Activated CD4-positive, alpha-beta memory T cell treated with anti-CD3 and anti-CD28 coated beads for 36 hours (primary cell): ENCODE measurements around the gene GNL2. TPM values are rescaled to one million over a fixed set of nuclear protein-coding genes. Genes with fewer than 3 reads are reported as not detected.
"Not testable (repeated sequence)": the region's sequence is repeated elsewhere in the genome, so short reads cannot be mapped to it uniquely, and the experiment has no call there.

Experiments used
- CTCF ChIA-PET: fragments of 350-600 bp; sonication (Branson Sonifier 250); formaldehyde crosslinking; loops from one replicate; lab custom pipeline; 2021; ENCODE audit warnings: antibody characterized with exemption, inconsistent platforms; lab: Charles Lee
- POLR2A ChIA-PET: fragments of 350-600 bp; sonication (Branson Sonifier 250); formaldehyde crosslinking; loops from one replicate; lab custom pipeline; 2021; ENCODE audit warnings: antibody characterized with exemption; lab: Charles Lee
- DNase-seq: peaks from one replicate; pipeline ENCODE4 v3.0.0-alpha.2; 2020
- H3K27ac Mint-ChIP-seq: one replicate; pipeline ENCODE4 v1.8.0; 2021; ENCODE audit warnings: mixed read lengths
- H3K27me3 Mint-ChIP-seq: one replicate; pipeline ENCODE4 v1.8.0; 2021; ENCODE audit warnings: mixed read lengths
- H3K36me3 Mint-ChIP-seq: one replicate; pipeline ENCODE4 v1.8.0; 2021; ENCODE audit warnings: mixed read lengths
- H3K4me1 Mint-ChIP-seq: one replicate; pipeline ENCODE4 v1.8.0; 2021; ENCODE audit warnings: low read depth, mixed read lengths
- H3K4me3 Mint-ChIP-seq: one replicate; pipeline ENCODE4 v1.8.0; 2021; ENCODE audit warnings: mild to moderate bottlenecking, mixed read lengths
- H3K9me3 Mint-ChIP-seq: one replicate; pipeline ENCODE4 v1.8.0; 2021; ENCODE audit warnings: mixed read lengths
- intact Hi-C: fragments of 100-400 bp; cut with micrococcal nuclease; formaldehyde crosslinking; loops from one replicate; pipeline ENCODE4 v1.15.1; 2023
- total RNA-seq, 2 experiments: library from RNA; stranded (reverse); gene quantifications; one replicate each; pipeline ENCODE4 v1.2.3, GENCODE V29; 2021

Gene GNL2
- total RNA-seq, 2 experiments from 2014 or later: 70.7 to 71.2 TPM

- CTCF ChIA-PET: no interaction called here
Measured at GRCh38 chr1:37570528-37571334, 25.0 kb downstream of the GNL2 start.

GRCh38 chr1:37567023-37567422, 28.7 kb downstream of the GNL2 start:
- no peak overlapping the region for H3K27ac Mint-ChIP-seq
- peaks cover 19% of the 10 kb centered on the region for H3K4me1 Mint-ChIP-seq
- no peak for DNase-seq
- H3K9me3 Mint-ChIP-seq: no peaks in the 10 kb centered on the region
- POLR2A ChIA-PET: no interaction called here
- peaks cover 57% of the 10 kb centered on the region for H3K36me3 Mint-ChIP-seq
- CTCF ChIA-PET: interaction anchor here (0.6 to 0.9 kb wide), 2 partner anchors 36 to 1275 kb away, joined by 3 read pairs; no protein-coding TSS in a partner anchor
- H3K27me3 Mint-ChIP-seq: no peaks in the 10 kb centered on the region
- H3K4me3 Mint-ChIP-seq: no peak overlapping the region
- intact Hi-C loops: no loop called here

More at GRCh38 chr1:37570528-37571334, 25.0 kb downstream of the GNL2 start:
- Mint-ChIP-seq H3K27me3 (no peaks in the 10 kb centered on the region), H3K4me3 (no peak overlapping the region), H3K9me3 (no peaks in the 10 kb centered on the region), H3K27ac (peak overlapping the region; percentile 44), H3K36me3 (peaks cover 83% of the 10 kb centered on the region), H3K4me1 (peaks cover 42% of the 10 kb centered on the region)
- intact Hi-C loops: no loop called here
- POLR2A ChIA-PET: no interaction called here
- DNase-seq: no peak

GRCh38 chr1:37564892-37565291, 30.8 kb downstream of the GNL2 start:
- Mint-ChIP-seq H3K4me3 (no peak overlapping the region), H3K9me3 (no peaks in the 10 kb centered on the region), H3K36me3 (peaks cover 39% of the 10 kb centered on the region), H3K27ac (peak overlapping the region; percentile 30), H3K4me1 (peaks cover 2% of the 10 kb centered on the region), H3K27me3 (no peaks in the 10 kb centered on the region)
- ChIA-PET POLR2A (no interaction called here), CTCF (interaction anchor here (0.9 to 4.6 kb wide), 3 partner anchors 39 to 145 kb away, joined by 3 to 35 read pairs (median 6); no protein-coding TSS in a partner anchor)
- intact Hi-C loops: no loop called here
- DNase-seq: no peak

GRCh38 chr1:37562984-37563383, 32.8 kb downstream of the GNL2 start:
- H3K36me3 Mint-ChIP-seq: peaks cover 21% of the 10 kb centered on the region
- H3K27ac Mint-ChIP-seq: no peak overlapping the region
- no peak for DNase-seq
- H3K4me1 Mint-ChIP-seq: no peaks in the 10 kb centered on the region
- CTCF ChIA-PET: interaction anchor here (0.6 to 4.6 kb wide), 7 partner anchors 9 to 126 kb away, joined by 3 to 35 read pairs (median 5); no protein-coding TSS in a partner anchor
- intact Hi-C loops: no loop called here
- no peaks in the 10 kb centered on the region for H3K27me3 Mint-ChIP-seq
- no peak overlapping the region for H3K4me3 Mint-ChIP-seq
- H3K9me3 Mint-ChIP-seq: no peaks in the 10 kb centered on the region
- POLR2A ChIA-PET: no interaction called here

DNA sequence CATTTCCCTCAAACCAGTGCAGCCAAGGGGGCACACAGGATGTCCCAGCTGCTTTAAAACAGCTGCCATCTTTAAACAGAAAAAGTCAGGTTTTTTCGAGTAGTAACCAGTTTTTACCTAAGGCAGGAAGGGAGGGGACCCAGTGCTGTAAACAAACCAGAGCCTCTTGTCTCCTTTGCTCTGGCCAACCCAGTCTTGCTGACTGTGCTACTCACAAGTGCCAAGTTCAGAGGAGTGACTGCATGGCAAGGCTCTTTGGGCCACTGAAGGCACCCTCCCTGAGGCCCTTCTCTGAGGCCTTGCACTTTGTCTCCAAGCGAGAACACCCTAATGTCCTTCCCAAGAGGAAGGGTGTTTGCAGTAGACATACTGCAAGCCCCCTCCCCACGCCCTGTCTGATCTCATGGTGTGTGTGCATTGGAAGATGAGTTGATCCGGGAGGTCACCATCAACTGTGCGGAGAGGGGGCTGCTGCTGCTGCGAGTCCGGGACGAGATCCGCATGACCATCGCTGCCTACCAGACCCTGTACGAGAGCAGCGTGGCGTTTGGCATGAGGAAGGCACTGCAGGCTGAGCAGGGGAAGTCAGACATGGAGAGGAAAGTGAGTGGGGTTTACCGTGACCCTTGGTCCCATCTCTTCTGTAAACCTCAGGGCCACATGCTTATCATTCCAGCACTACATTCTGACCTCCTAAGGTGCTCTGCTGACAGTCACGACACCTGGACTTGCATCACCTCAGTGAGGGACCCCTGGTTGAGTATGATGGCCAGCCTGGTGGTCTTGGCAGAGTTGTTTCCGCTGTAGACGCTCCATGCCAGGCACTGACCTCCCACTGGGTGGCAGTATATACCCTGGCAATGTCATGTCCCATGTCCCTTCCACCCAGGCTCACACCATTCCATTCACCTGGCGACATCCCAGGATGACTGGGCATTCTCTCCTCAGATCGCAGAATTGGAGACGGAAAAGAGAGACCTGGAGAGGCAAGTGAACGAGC, 34.3 kb downstream of the GNL2 start:
- CTCF ChIA-PET: interaction anchor here (0.8 to 4.6 kb wide), 7 partner anchors 10 to 127 kb away, joined by 3 to 35 read pairs (median 5); no protein-coding TSS in a partner anchor

DNA sequence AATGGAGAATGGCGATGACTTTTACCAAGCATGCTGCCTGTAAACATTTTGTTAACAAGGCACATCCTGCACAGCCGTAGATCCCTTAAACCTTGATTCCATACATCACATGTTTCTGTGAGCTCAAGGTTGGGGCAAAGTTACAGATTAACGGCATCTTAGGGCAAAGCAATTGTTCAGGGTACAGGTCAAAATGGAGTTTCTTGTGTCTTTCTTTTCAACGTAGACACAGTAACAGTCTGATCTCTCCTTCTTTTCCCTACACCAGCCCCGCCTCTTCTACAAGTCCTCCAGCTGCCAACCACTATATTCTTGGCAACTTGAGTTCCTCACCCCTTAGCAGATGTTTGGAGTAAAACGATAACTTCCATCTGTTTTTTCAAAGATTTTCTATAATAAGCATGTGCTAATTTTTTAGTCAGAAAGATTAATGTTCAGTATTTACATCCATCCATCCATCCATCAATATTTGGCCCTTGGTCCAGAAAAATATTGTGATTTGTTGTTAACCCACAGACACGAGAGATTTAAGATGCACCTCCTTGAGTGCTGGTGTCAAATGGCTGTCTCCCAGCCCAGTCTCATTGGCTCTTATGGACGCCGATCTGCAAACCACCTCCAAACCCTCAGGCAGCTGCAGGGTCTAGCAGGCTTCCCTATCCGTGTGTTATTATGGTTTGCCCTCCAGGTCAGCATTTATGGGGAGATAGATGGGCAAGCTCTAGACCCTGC, 35.2 kb downstream of the GNL2 start:
- H3K4me1 Mint-ChIP-seq: peaks cover 9% of the 10 kb centered on the region
- DNase-seq: no peak

More for the DNA sequence above, 34.3 kb downstream of the GNL2 start:
- peaks cover 7% of the 10 kb centered on the region for H3K36me3 Mint-ChIP-seq
- no peak overlapping the region for H3K27ac Mint-ChIP-seq
- no peaks in the 10 kb centered on the region for H3K27me3 Mint-ChIP-seq
- POLR2A ChIA-PET: no interaction called here
- H3K4me1 Mint-ChIP-seq: peaks cover 8% of the 10 kb centered on the region
- peak; percentile 52 for DNase-seq
- no peak overlapping the region for H3K4me3 Mint-ChIP-seq
- intact Hi-C loops: loop anchor here (1.0 kb wide), 1 partner anchor 121 kb away; no protein-coding TSS in a partner anchor
- no peaks in the 10 kb centered on the region for H3K9me3 Mint-ChIP-seq

GRCh38 chr1:37559957-37560379, 35.8 kb downstream of the GNL2 start:
- CTCF ChIA-PET: interaction anchor here (0.7 to 2.5 kb wide), 2 partner anchors 49 to 122 kb away, joined by 3 to 7 read pairs; no protein-coding TSS in a partner anchor
- H3K27ac Mint-ChIP-seq, H3K4me1 Mint-ChIP-seq, H3K4me3 Mint-ChIP-seq, H3K36me3 Mint-ChIP-seq, H3K27me3 Mint-ChIP-seq, H3K9me3 Mint-ChIP-seq, POLR2A ChIA-PET, DNase-seq, intact Hi-C loops: not testable (repeated sequence)

More for the DNA sequence above, 35.2 kb downstream of the GNL2 start:
- H3K36me3 Mint-ChIP-seq: peaks cover 2% of the 10 kb centered on the region
- no peaks in the 10 kb centered on the region for H3K27me3 Mint-ChIP-seq
- intact Hi-C loops: loop anchor here (1.0 kb wide), 1 partner anchor 122 kb away; no protein-coding TSS in a partner anchor
- H3K4me3 Mint-ChIP-seq: no peak overlapping the region
- CTCF ChIA-PET: interaction anchor here (0.7 to 2.5 kb wide), 3 partner anchors 48 to 125 kb away, joined by 3 to 7 read pairs (median 3); no protein-coding TSS in a partner anchor
- H3K27ac Mint-ChIP-seq: no peak overlapping the region
- POLR2A ChIA-PET: no interaction called here
- H3K9me3 Mint-ChIP-seq: no peaks in the 10 kb centered on the region

DNA sequence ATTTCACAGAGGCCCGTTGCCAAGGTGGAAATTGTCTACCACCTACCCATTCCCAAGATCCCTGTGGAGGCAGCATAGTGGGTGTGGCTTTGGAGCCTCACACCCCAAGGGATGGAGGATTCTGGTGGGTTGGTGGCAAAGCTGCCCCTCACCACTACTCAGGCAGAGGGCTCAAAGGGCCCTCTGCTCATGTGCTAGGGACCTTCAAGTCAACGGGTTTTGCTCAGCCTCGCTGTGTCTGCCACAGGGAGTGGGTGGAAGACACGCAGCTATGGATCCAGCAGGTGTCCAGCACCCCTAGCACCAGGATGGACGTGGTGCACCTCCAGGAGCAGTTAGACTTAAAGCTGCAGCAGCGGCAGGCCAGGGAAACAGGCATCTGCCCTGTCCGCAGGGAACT, 36.7 kb downstream of the GNL2 start:
- H3K27ac Mint-ChIP-seq: no peak overlapping the region
- no peak for DNase-seq
- peaks cover 11% of the 10 kb centered on the region for H3K4me1 Mint-ChIP-seq
- peaks cover 4% of the 10 kb centered on the region for H3K36me3 Mint-ChIP-seq
- no peak overlapping the region for H3K4me3 Mint-ChIP-seq
- ChIA-PET CTCF (interaction anchor here (0.7 to 2.5 kb wide), 2 partner anchors 123 to 126 kb away, joined by 3 to 7 read pairs; no protein-coding TSS in a partner anchor), POLR2A (no interaction called here)
- intact Hi-C loops: no loop called here
- H3K9me3 Mint-ChIP-seq: peaks cover 4% of the 10 kb centered on the region
- no peaks in the 10 kb centered on the region for H3K27me3 Mint-ChIP-seq

GRCh38 chr1:37558411-37558810, 37.3 kb downstream of the GNL2 start:
- no peak overlapping the region for H3K4me3 Mint-ChIP-seq
- POLR2A ChIA-PET: no interaction called here

GRCh38 chr1:37557402-37557801, 38.3 kb downstream of the GNL2 start:
- ChIA-PET POLR2A (no interaction called here), CTCF (interaction anchor here (1.2 to 1.4 kb wide), 2 partner anchors 45 to 302 kb away, joined by 3 to 6 read pairs; no protein-coding TSS in a partner anchor)
- H3K27ac Mint-ChIP-seq: no peak overlapping the region
- peaks cover 5% of the 10 kb centered on the region for H3K36me3 Mint-ChIP-seq
- H3K9me3 Mint-ChIP-seq: peaks cover 4% of the 10 kb centered on the region
- H3K4me3 Mint-ChIP-seq: no peak overlapping the region
- intact Hi-C loops: no loop called here
- no peak for DNase-seq
- no peaks in the 10 kb centered on the region for H3K27me3 Mint-ChIP-seq
- peaks cover 24% of the 10 kb centered on the region for H3K4me1 Mint-ChIP-seq

More at GRCh38 chr1:37558411-37558810, 37.3 kb downstream of the GNL2 start:
- CTCF ChIA-PET: no interaction called here
- Mint-ChIP-seq H3K27ac (no peak overlapping the region), H3K4me1 (peaks cover 14% of the 10 kb centered on the region), H3K27me3 (no peaks in the 10 kb centered on the region), H3K36me3 (peaks cover 5% of the 10 kb centered on the region), H3K9me3 (peaks cover 4% of the 10 kb centered on the region)
- intact Hi-C loops: no loop called here
- no peak for DNase-seq

DNA sequence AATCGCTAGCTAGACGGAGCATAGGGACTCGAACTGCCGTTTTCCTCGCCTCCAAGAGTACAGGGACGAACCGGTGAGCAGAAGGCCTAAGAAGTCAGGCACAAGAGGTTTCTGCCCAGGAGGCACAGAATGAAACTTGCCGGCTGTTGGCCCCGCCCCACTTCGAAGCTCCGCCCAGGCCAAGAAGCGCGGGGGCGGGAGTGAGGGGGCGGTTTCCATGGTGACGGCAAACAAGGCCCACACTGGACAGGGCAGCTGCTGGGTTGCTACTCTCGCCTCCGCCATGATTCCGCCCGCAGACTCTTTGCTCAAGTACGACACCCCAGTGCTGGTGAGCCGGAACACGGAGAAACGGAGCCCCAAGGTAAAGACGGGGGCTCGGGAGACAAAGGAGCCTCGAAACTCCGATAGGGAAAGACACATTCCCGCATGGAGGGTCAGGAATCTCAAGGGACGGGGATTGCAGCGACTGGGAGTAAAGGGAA, 39.0 kb downstream of the GNL2 start, which contains the start of gene DNALI1:
Gene DNALI1 (plus strand): TSS at position 229 of the 485 bp plus-strand sequence. CDS start 55 bp downstream, at position 284.
- no peak within 1 kb of the TSS for H3K27ac Mint-ChIP-seq
- no peaks in the 10 kb centered on the region for H3K27me3 Mint-ChIP-seq
- H3K4me1 Mint-ChIP-seq: peaks cover 30% of the 10 kb centered on the region
- intact Hi-C loops: no loop called here
- CTCF ChIA-PET: interaction anchor here (1.2 to 1.4 kb wide), 2 partner anchors 46 to 303 kb away, joined by 3 to 6 read pairs; no protein-coding TSS in a partner anchor
- DNase-seq: peak; percentile 52
- H3K36me3 Mint-ChIP-seq: peaks cover 9% of the 10 kb centered on the region
- no peak within 1 kb of the TSS for H3K4me3 Mint-ChIP-seq
- POLR2A ChIA-PET: no interaction called here
- peaks cover 4% of the 10 kb centered on the region for H3K9me3 Mint-ChIP-seq
